H9 (cell line): ENCODE results near the gene ANO10. TPM values are rescaled to one million over a fixed set of nuclear protein-coding genes. Genes with fewer than 3 reads are reported as not detected.

Experiments
- DNase-seq: peaks from one replicate; pipeline ENCODE4 v3.0.0-alpha.2; 2017
- H2AFZ ChIP-seq: one replicate; pipeline ENCODE4 v1.6.1; 2013; ENCODE audit warnings: mild to moderate bottlenecking, low read length, control low read depth, moderate library complexity
- H2AK5ac ChIP-seq: 2 replicates; pipeline ENCODE4 v1.6.1; 2013; ENCODE audit warnings: low read length, control low read depth, mixed read lengths; ENCODE audit not compliant: insufficient read length
- H2BK120ac ChIP-seq: one replicate; pipeline ENCODE4 v1.6.1; 2013; ENCODE audit warnings: low read depth, mild to moderate bottlenecking, low read length, control low read depth, inconsistent platforms; ENCODE audit not compliant: poor library complexity, severe bottlenecking
- H2BK12ac ChIP-seq: 2 replicates; pipeline ENCODE4 v1.6.1; 2013; ENCODE audit warnings: low read length, control low read depth, mixed read lengths, low read depth; ENCODE audit not compliant: insufficient read length
- H2BK15ac ChIP-seq: 2 replicates; pipeline ENCODE4 v1.6.1; 2013; ENCODE audit warnings: low read depth, low read length, control low read depth
- H2BK20ac ChIP-seq: one replicate; pipeline ENCODE4 v1.6.1; 2013; ENCODE audit warnings: low read depth, mild to moderate bottlenecking, low read length, control low read depth, inconsistent platforms; ENCODE audit not compliant: poor library complexity, severe bottlenecking
- H2BK5ac ChIP-seq: 2 replicates; pipeline ENCODE4 v1.6.1; 2013; ENCODE audit warnings: low read length, control low read depth, mixed read lengths; ENCODE audit not compliant: insufficient read length
- H3K14ac ChIP-seq: 2 replicates; pipeline ENCODE4 v1.6.1; 2013; ENCODE audit warnings: low read length, control low read depth; ENCODE audit not compliant: insufficient read depth
- H3K18ac ChIP-seq: 2 replicates; pipeline ENCODE4 v1.6.1; 2013; ENCODE audit warnings: low read depth, mild to moderate bottlenecking, mixed read lengths, low read length, control low read depth; ENCODE audit not compliant: insufficient read length
- H3K23ac ChIP-seq: 2 replicates; pipeline ENCODE4 v1.6.1; 2013; ENCODE audit warnings: low read length, control low read depth, mixed read lengths, low read depth; ENCODE audit not compliant: insufficient read length
- H3K23me2 ChIP-seq: 2 replicates; pipeline ENCODE4 v1.6.1; 2013; ENCODE audit warnings: low read depth, mild to moderate bottlenecking, mixed read lengths, low read length, control low read depth; ENCODE audit not compliant: insufficient read length, poor library complexity, severe bottlenecking
- H3K27ac ChIP-seq: 2 replicates; pipeline ENCODE4 v1.5.1; 2013; ENCODE audit warnings: low read length, control low read depth, mixed read lengths, low read depth; ENCODE audit not compliant: insufficient read length
- H3K27me3 ChIP-seq: 2 replicates; pipeline ENCODE4 v1.6.1; 2013; ENCODE audit warnings: low read length, control low read depth, inconsistent platforms; ENCODE audit not compliant: insufficient read depth
- H3K4ac ChIP-seq: 2 replicates; pipeline ENCODE4 v1.6.1; 2013; ENCODE audit warnings: low read depth, mild to moderate bottlenecking, control low read depth, inconsistent platforms, low read length, moderate library complexity
- H3K4me1 ChIP-seq: 2 replicates; pipeline ENCODE4 v1.6.1; 2013; ENCODE audit warnings: low read length, control low read depth, inconsistent platforms; ENCODE audit not compliant: insufficient read depth
- H3K4me2 ChIP-seq: 2 replicates; pipeline ENCODE4 v1.6.1; 2013; ENCODE audit warnings: low read length, control low read depth, mixed read lengths; ENCODE audit not compliant: insufficient read length, insufficient read depth
- H3K56ac ChIP-seq: 2 replicates; pipeline ENCODE4 v1.6.1; 2013; ENCODE audit warnings: low read depth, mild to moderate bottlenecking, mixed read lengths, low read length, control low read depth; ENCODE audit not compliant: insufficient read length
- H3K79me1 ChIP-seq: 2 replicates; pipeline ENCODE4 v1.6.1; 2013; ENCODE audit warnings: low read depth, mild to moderate bottlenecking, moderate library complexity, low read length, control low read depth, inconsistent platforms; ENCODE audit not compliant: insufficient read depth, poor library complexity, severe bottlenecking
- H3K79me2 ChIP-seq: 2 replicates; pipeline ENCODE4 v1.6.1; 2013; ENCODE audit warnings: low read length, control low read depth, inconsistent platforms; ENCODE audit not compliant: insufficient read depth
- H3K9ac ChIP-seq: 2 replicates; pipeline ENCODE4 v1.6.1; 2013; ENCODE audit warnings: low read length, control low read depth, mixed read lengths; ENCODE audit not compliant: insufficient read length; ENCODE audit errors: extremely low read depth
- H3K9me3 ChIP-seq: one replicate; pipeline ENCODE4 v1.6.1; 2013; ENCODE audit warnings: low read depth, low read length, inconsistent platforms; ENCODE audit not compliant: control insufficient read depth
- H3T11ph ChIP-seq: one replicate; pipeline ENCODE4 v1.6.1; 2013; ENCODE audit warnings: mild to moderate bottlenecking, low read length, control low read depth, inconsistent platforms
- H4K20me1 ChIP-seq: one replicate; pipeline ENCODE4 v1.6.1; 2013; ENCODE audit not compliant: control insufficient read depth, insufficient read length, insufficient read depth
- H4K5ac ChIP-seq: 2 replicates; pipeline ENCODE4 v1.6.1; 2013; ENCODE audit warnings: low read depth, mild to moderate bottlenecking, mixed read lengths, low read length, control low read depth; ENCODE audit not compliant: insufficient read length
- H4K8ac ChIP-seq: replicated peaks from 2 replicates; pipeline ENCODE4 v1.6.1; 2013; ENCODE audit warnings: low read length, control low read depth, mixed read lengths, low read depth; ENCODE audit not compliant: insufficient read length
- H4K91ac ChIP-seq: 2 replicates; pipeline ENCODE4 v1.6.1; 2013; ENCODE audit warnings: low read depth, mild to moderate bottlenecking, moderate library complexity, mixed read lengths, low read length, control low read depth; ENCODE audit not compliant: insufficient read length
- H3K27ac Mint-ChIP-seq, 3 experiments: 2 replicates in 2 of 3; 3 replicates in 1 of 3; pipeline ENCODE4 v1.8.0; 2020 to 2021; ENCODE audit warnings: mixed read lengths in 3 of 3, mild to moderate bottlenecking in 1 of 3, moderate library complexity in 1 of 3
- H3K27me3 Mint-ChIP-seq: 2 replicates; pipeline ENCODE4 v1.8.0; 2021; ENCODE audit warnings: low read depth, mild to moderate bottlenecking, moderate library complexity, mixed read lengths
- H3K36me3 Mint-ChIP-seq, 3 experiments: 2 replicates in 2 of 3; 3 replicates in 1 of 3; pipeline ENCODE4 v1.8.0; 2020 to 2021; ENCODE audit warnings: low read depth in 3 of 3, mixed read lengths in 3 of 3; ENCODE audit not compliant: insufficient read depth in 1 of 3
- H3K4me1 Mint-ChIP-seq, 2 experiments: 2 replicates each; pipeline ENCODE4 v1.8.0; 2020; ENCODE audit warnings: mixed read lengths in 2 of 2
- H3K4me3 Mint-ChIP-seq, 2 experiments: 2 replicates in 1 of 2; 3 replicates in 1 of 2; pipeline ENCODE4 v1.8.0; 2020 to 2021; ENCODE audit warnings: mild to moderate bottlenecking in 2 of 2, mixed read lengths in 2 of 2, moderate library complexity in 1 of 2
- H3K9me3 Mint-ChIP-seq, 2 experiments: 2 replicates in 1 of 2; 3 replicates in 1 of 2; pipeline ENCODE4 v1.8.0; 2020; ENCODE audit warnings: mild to moderate bottlenecking in 2 of 2, mixed read lengths in 2 of 2, moderate library complexity in 1 of 2
- WGBS: extraction: QIAGEN DNeasy Blood & Tissue Kit; methylation state at CpG from one replicate; pipeline ENCODE4 v1.1.7; 2013; ENCODE audit warnings: missing lambda C conversion rate, low lambda C conversion rate, mixed read lengths; ENCODE audit not compliant: insufficient read length; ENCODE audit errors: extremely low coverage; 5-methylcytosine and 5-hydroxymethylcytosine counted together
- total RNA-seq: library from RNA; stranded (reverse); gene quantifications from 2 replicates; pipeline ENCODE4 v1.2.1, GENCODE V29; 2021
- TF ChIP-seq, protein P1 (sequence below): fragments of 200-600 bp; sonication (generic); conservative IDR thresholded peaks from 3 replicates; pipeline ENCODE4 v1.8.0; 2021; ENCODE audit warnings: antibody characterized with exemption, mild to moderate bottlenecking

The ANO10 gene
- total RNA-seq, 1 experiment from 2014 or later: 38.7 TPM

DNA sequence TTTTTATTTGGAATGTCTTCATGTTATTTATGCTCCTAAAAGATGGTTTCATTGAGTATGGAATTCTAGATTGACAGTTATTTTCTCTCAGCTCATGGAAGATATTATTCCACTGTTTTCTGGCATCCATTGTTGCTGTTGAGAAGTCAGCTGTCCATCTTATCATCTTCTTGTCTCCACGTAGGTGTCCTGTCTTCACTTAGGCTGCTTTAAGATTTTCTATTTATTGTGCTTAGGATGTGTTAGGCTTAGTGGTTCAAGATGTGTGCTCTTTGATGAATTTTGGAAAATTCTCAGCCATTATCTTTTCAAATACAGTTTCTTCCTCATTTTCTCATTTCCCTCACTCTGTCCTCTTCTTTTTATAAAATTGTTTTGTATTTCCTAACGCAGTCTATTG lies 283.5 kb downstream of the ANO10 start:
- Histone ChIP-seq H2AFZ (no peak overlapping the region), H2BK5ac (no peak overlapping the region), H3K4me2 (no peak overlapping the region), H3K9me3 (peaks cover 14% of the 10 kb centered on the region), H4K8ac (no peak overlapping the region), H2BK15ac (no peak overlapping the region), H3K27ac (no peak overlapping the region), H3K18ac (no peak overlapping the region), H2BK12ac (no peak overlapping the region), H3K23me2 (no peaks in the 10 kb centered on the region), H4K91ac (no peak overlapping the region), H3K14ac (no peak overlapping the region), H3T11ph (no peak overlapping the region), H4K20me1 (no peaks in the 10 kb centered on the region), H3K79me1 (no peaks in the 10 kb centered on the region), H2BK20ac (no peak overlapping the region), H3K9ac (no peak overlapping the region), H3K56ac (no peak overlapping the region), H3K4ac (no peak overlapping the region), H4K5ac (no peak overlapping the region), H3K23ac (no peak overlapping the region), H3K27me3 (no peaks in the 10 kb centered on the region), H3K79me2 (no peaks in the 10 kb centered on the region), H3K4me1 (no peaks in the 10 kb centered on the region), H2AK5ac (no peak overlapping the region), H2BK120ac (no peak overlapping the region)
- Mint-ChIP-seq H3K27me3 (no peaks in the 10 kb centered on the region; the same call in 1 of the 2 replicates), H3K4me1 (peaks cover 9 to 14% of the 10 kb centered on the region in 2 experiments), H3K36me3 (peaks cover 52 to 80% (median 68%) of the 10 kb centered on the region in 3 experiments), H3K27ac (no peak overlapping the region), H3K4me3 (no peak overlapping the region), H3K9me3 (peaks cover 33 to 40% of the 10 kb centered on the region in 2 experiments)
- WGBS: no CpG with 5 or more reads among the region's 2 CpGs
- DNase-seq: no peak
- TF ChIP-seq, protein P1, sequence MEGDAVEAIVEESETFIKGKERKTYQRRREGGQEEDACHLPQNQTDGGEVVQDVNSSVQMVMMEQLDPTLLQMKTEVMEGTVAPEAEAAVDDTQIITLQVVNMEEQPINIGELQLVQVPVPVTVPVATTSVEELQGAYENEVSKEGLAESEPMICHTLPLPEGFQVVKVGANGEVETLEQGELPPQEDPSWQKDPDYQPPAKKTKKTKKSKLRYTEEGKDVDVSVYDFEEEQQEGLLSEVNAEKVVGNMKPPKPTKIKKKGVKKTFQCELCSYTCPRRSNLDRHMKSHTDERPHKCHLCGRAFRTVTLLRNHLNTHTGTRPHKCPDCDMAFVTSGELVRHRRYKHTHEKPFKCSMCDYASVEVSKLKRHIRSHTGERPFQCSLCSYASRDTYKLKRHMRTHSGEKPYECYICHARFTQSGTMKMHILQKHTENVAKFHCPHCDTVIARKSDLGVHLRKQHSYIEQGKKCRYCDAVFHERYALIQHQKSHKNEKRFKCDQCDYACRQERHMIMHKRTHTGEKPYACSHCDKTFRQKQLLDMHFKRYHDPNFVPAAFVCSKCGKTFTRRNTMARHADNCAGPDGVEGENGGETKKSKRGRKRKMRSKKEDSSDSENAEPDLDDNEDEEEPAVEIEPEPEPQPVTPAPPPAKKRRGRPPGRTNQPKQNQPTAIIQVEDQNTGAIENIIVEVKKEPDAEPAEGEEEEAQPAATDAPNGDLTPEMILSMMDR: no peak
